Fibroblast of lung (primary cell): Measurements from ENCODE around the gene SALL1. TPM values are rescaled to one million over a fixed set of nuclear protein-coding genes. Genes with fewer than 3 reads are reported as not detected.
A peak's percentile ranks its signal among the peaks of the same experiment; 100 is the strongest.

Experiments used
- DNase-seq, 2 donors: peaks; one replicate each; pipeline versions ENCODE4 v3.0.0 to v3.0.0-alpha.2; 2010; ENCODE audit warnings: low read depth in 2 of 2
- H2AFZ ChIP-seq: 2 replicates; pipeline ENCODE4 v1.5.1; 2012; ENCODE audit warnings: low read length, control low read depth, inconsistent platforms
- H3K27ac ChIP-seq: 2 replicates; pipeline ENCODE4 v1.5.1; 2011; ENCODE audit warnings: low read length, control low read depth; ENCODE audit not compliant: insufficient read depth
- H3K27me3 ChIP-seq: 2 replicates; pipeline ENCODE4 v1.5.1; 2011; ENCODE audit warnings: mild to moderate bottlenecking, low read length; ENCODE audit not compliant: control insufficient read depth, insufficient read depth
- H3K36me3 ChIP-seq: 2 replicates; pipeline ENCODE4 v1.5.1; 2011; ENCODE audit warnings: low read length; ENCODE audit not compliant: control insufficient read depth, insufficient read depth
- H3K4me1 ChIP-seq: 2 replicates; pipeline ENCODE4 v1.5.1; 2011; ENCODE audit warnings: low read length; ENCODE audit not compliant: control insufficient read depth, insufficient read depth; ENCODE audit errors: extremely low read depth
- H3K4me2 ChIP-seq: 2 replicates; pipeline ENCODE4 v1.5.1; 2011; ENCODE audit warnings: low read length, control low read depth; ENCODE audit not compliant: insufficient read depth; ENCODE audit errors: extremely low read depth
- H3K4me3 ChIP-seq, 4 experiments: fragments of 200-600 bp in 1 of 4; sonication (generic) in 1 of 4; replicated peaks in 1 of 4; 2 replicates each; pipeline ENCODE4 v1.5.1; 2011 to 2016; ENCODE audit warnings: low read length in 4 of 4, low read depth in 3 of 4, mild to moderate bottlenecking in 3 of 4, control low read depth in 2 of 4, inconsistent platforms in 1 of 4, mixed read lengths in 1 of 4; ENCODE audit not compliant: insufficient read depth in 1 of 4; ENCODE audit errors: control extremely low read depth in 1 of 4
- H3K79me2 ChIP-seq: 2 replicates; pipeline ENCODE4 v1.5.1; 2012; ENCODE audit warnings: mild to moderate bottlenecking, low read length, inconsistent platforms; ENCODE audit not compliant: control insufficient read depth, insufficient read depth
- H3K9ac ChIP-seq: 2 replicates; pipeline ENCODE4 v1.5.1; 2011; ENCODE audit warnings: mild to moderate bottlenecking, low read length, control low read depth; ENCODE audit not compliant: insufficient read depth
- H3K9me3 ChIP-seq: 2 replicates; pipeline ENCODE4 v1.5.1; 2012; ENCODE audit warnings: low read depth, low read length; ENCODE audit not compliant: control insufficient read depth, insufficient read depth
- H4K20me1 ChIP-seq: 2 replicates; pipeline ENCODE4 v1.5.1; 2011; ENCODE audit warnings: low read length; ENCODE audit not compliant: control insufficient read depth, insufficient read depth; ENCODE audit errors: extremely low read depth
- EZH2 ChIP-seq: IDR thresholded peaks from 2 replicates; pipeline ENCODE4 v1.5.1; 2012; ENCODE audit warnings: low read length, control low read depth, mild to moderate bottlenecking; ENCODE audit errors: missing control alignments
- polyA plus RNA-seq, 2 donors: library from polyadenylated mRNA; depleted of rRNA in 1 of 2; stranded (reverse) in 1 of 2; unstranded in 1 of 2; fragments of >200 nt; gene quantifications; 2 replicates each; pipeline ENCODE4 v1.2.1, GENCODE V29; 2011 to 2012; ENCODE audit warnings: missing spikeins in 1 of 2
- total RNA-seq: library from RNA; depleted of rRNA; stranded (reverse); fragments of >200 nt; gene quantifications from 2 replicates; pipeline ENCODE4 v1.2.1, GENCODE V29; 2014
- TF ChIP-seq, protein P1 (sequence below), 2 donors: IDR thresholded peaks in 1 of 2; conservative IDR thresholded peaks in 1 of 2; 1 replicate in 1 of 2; 2 replicates in 1 of 2; pipeline ENCODE4 v1.5.1; 2011 to 2012; ENCODE audit warnings: low read length in 2 of 2, control low read depth in 1 of 2, inconsistent platforms in 1 of 2, low read depth in 1 of 2, mild to moderate bottlenecking in 1 of 2

SALL1 gene
- total and polyA plus RNA-seq, 2 donors (not counting 1 experiment from before 2014, with no cell fraction given): 0.10 to 0.17 TPM

DNA sequence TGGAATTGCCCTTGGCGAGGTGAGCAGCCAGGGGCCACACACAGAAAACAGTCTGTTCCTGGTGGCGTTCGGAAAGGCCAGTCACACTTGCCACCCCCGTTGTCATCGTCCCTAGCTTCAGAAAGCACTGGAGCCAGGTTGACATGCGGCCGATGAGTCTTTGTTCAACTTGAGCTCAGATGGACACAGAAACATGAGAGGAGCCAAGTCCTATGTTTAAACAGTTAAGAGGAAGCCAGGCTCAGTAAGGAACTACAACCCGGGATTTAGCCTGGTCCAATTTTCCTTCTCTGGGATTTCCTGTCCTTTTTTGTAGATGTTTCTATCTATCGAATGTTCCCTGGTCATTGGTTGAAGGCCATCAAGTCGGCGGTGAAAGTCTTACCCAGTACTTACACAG, 19.5 kb downstream of the SALL1 start:
- H3K4me3 ChIP-seq: no peak overlapping the region
- no peaks in the 10 kb centered on the region for H3K27me3 ChIP-seq
- no peak overlapping the region for H2AFZ ChIP-seq
- no peak overlapping the region for H3K9ac ChIP-seq
- no peaks in the 10 kb centered on the region for H4K20me1 ChIP-seq
- no peaks in the 10 kb centered on the region for H3K36me3 ChIP-seq
- no peak for DNase-seq
- no peaks in the 10 kb centered on the region for H3K79me2 ChIP-seq
- H3K4me1 ChIP-seq: no peaks in the 10 kb centered on the region
- no peak overlapping the region for H3K4me2 ChIP-seq
- no peaks in the 10 kb centered on the region for H3K9me3 ChIP-seq
- no peak for TF ChIP-seq EZH2
- TF ChIP-seq, protein P1, sequence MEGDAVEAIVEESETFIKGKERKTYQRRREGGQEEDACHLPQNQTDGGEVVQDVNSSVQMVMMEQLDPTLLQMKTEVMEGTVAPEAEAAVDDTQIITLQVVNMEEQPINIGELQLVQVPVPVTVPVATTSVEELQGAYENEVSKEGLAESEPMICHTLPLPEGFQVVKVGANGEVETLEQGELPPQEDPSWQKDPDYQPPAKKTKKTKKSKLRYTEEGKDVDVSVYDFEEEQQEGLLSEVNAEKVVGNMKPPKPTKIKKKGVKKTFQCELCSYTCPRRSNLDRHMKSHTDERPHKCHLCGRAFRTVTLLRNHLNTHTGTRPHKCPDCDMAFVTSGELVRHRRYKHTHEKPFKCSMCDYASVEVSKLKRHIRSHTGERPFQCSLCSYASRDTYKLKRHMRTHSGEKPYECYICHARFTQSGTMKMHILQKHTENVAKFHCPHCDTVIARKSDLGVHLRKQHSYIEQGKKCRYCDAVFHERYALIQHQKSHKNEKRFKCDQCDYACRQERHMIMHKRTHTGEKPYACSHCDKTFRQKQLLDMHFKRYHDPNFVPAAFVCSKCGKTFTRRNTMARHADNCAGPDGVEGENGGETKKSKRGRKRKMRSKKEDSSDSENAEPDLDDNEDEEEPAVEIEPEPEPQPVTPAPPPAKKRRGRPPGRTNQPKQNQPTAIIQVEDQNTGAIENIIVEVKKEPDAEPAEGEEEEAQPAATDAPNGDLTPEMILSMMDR (conservative IDR thresholded peaks at IDR 0.05 in 1 of 2, IDR thresholded peaks at IDR 0.05 in 1 of 2; ENCODE audit: low read depth in 1 of 2, low read length in 2 of 2): no peak
- no peak overlapping the region for H3K27ac ChIP-seq

DNA sequence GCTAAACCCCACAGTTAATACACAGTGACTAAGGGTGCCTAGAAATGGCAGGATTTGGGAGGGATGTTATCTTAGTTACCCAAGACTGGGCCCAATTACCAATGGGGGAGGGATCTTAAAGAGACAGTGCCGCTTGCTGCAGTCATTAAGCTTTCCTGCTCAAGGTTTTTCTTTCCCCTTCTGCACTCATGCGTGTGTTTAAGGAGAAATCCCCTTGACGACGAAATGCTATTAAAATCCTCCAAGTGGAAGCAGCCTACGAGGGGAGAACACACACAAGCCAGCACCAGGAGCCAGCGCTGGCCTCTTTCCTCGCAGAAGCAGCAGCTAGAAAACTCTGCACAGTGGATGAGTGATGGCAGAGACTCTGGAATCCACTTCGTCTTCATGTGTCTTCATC, 22.0 kb downstream of the SALL1 start:
- no peak overlapping the region for H3K9ac ChIP-seq
- no peaks in the 10 kb centered on the region for H3K4me1 ChIP-seq
- H3K79me2 ChIP-seq: no peaks in the 10 kb centered on the region
- no peaks in the 10 kb centered on the region for H3K27me3 ChIP-seq
- no peak overlapping the region for H2AFZ ChIP-seq
- no peaks in the 10 kb centered on the region for H3K9me3 ChIP-seq
- H4K20me1 ChIP-seq: no peaks in the 10 kb centered on the region
- TF ChIP-seq EZH2: no peak
- TF ChIP-seq, protein P1 (conservative IDR thresholded peaks at IDR 0.05 in 1 of 2, IDR thresholded peaks at IDR 0.05 in 1 of 2; ENCODE audit: low read depth in 1 of 2, low read length in 2 of 2): no peak
- DNase-seq: peak in 1 of 2 donors; percentile 7
- no peaks in the 10 kb centered on the region for H3K36me3 ChIP-seq
- no peak overlapping the region for H3K4me2 ChIP-seq
- no peak overlapping the region for H3K4me3 ChIP-seq
- H3K27ac ChIP-seq: no peak overlapping the region

DNA sequence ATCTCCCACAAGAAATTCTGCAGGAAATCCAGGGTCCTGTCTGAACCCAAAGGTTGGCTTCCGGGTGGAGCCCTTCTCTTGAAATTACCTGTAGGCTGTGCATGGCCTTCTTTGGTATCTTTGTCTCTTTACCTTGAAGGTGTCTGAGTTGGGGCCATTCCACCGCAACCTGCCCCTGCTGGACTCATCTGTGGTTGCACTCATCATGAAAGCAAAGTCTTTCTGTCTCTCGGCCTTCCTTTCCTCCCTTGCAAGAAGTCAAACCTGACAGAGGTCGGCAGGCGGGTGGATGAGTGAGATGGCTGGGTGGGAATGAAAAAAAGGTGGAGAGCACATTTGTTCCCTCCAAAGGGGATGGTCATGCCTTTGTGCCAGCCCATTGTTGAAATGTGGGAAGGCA, 25.1 kb downstream of the SALL1 start:
- Histone ChIP-seq H4K20me1 (no peaks in the 10 kb centered on the region), H3K27me3 (no peaks in the 10 kb centered on the region), H3K9me3 (no peaks in the 10 kb centered on the region), H3K4me2 (no peak overlapping the region), H3K27ac (no peak overlapping the region), H3K36me3 (no peaks in the 10 kb centered on the region), H3K4me1 (no peaks in the 10 kb centered on the region), H3K9ac (no peak overlapping the region), H3K4me3 (no peak overlapping the region), H2AFZ (no peak overlapping the region), H3K79me2 (no peaks in the 10 kb centered on the region)
- no peak for DNase-seq
- no peak for TF ChIP-seq EZH2
- TF ChIP-seq, protein P1 (conservative IDR thresholded peaks at IDR 0.05 in 1 of 2, IDR thresholded peaks at IDR 0.05 in 1 of 2; ENCODE audit: low read depth in 1 of 2, low read length in 2 of 2): no peak
